MM.1S (cell line): ENCODE results near the gene FADD.

ENCODE experiments used
- CTCF ChIP-seq: fragments of 300-600 bp; sonication (generic); IDR thresholded peaks from 2 replicates; pipeline ENCODE4 v1.5.1; 2016; ENCODE audit warnings: antibody characterized with exemption, low read length, mixed read lengths
- EZH2 ChIP-seq: fragments of 300-600 bp; sonication (generic); optimal IDR thresholded peaks from 2 replicates; pipeline ENCODE3; 2017; ENCODE audit warnings: low read depth, mild to moderate bottlenecking, antibody characterized with exemption, low read length, mixed read lengths
- EZH2phosphoT487 ChIP-seq: fragments of 300-600 bp; sonication (generic); IDR thresholded peaks from 2 replicates; pipeline ENCODE4 v1.6.1; 2018; ENCODE audit warnings: antibody characterized with exemption, low read length

- TF ChIP-seq CTCF = no peak
- TF ChIP-seq EZH2 = no peak
- no peak for TF ChIP-seq EZH2phosphoT487
These were observed 19.5 kb upstream of the FADD start for GRCh38 chr11:70183483-70184176.
